VCaP (cell line): ENCODE data around the gene PRRG3.

Source experiments
- H3K27ac ChIP-seq: fragments of 450-650 bp; 2 replicates; pipeline ENCODE4 v1.5.1; 2017
- CTCF ChIP-seq: fragments of 450-650 bp; conservative IDR thresholded peaks from 2 replicates; pipeline ENCODE4 v1.5.1; 2017; ENCODE audit warnings: mild to moderate bottlenecking, moderate library complexity

The PRRG3 gene

GRCh38 chrX:151754641-151755215 is 59.5 kb downstream of the PRRG3 start:
- no peak for TF ChIP-seq CTCF
- no peak overlapping the region for H3K27ac ChIP-seq
